Activated T-helper 1 cell treated with anti-CD3 and anti-CD28 coated beads, Interleukin-2, amount 50 U/mL, for 16 hours (primary cell): ENCODE data around the gene MYO5C.
"Not testable (repeated sequence)": the region's sequence is repeated elsewhere in the genome, so short reads cannot be mapped to it uniquely, and the experiment has no call there.

ENCODE experiments used
- DNase-seq, 2 donors: peaks; one replicate each; pipeline ENCODE4 v3.0.0-alpha.2; 2020; ENCODE audit warnings: low read depth in 1 of 2, low spot score in 1 of 2

The MYO5C gene

GRCh38 chr15:52180196-52180835 is 115.3 kb downstream of the MYO5C start:
- peak in 1 of 2 donors; percentile 29 for DNase-seq

- peak; percentile 79 for DNase-seq
Observed at GRCh38 chr15:52179278-52180195, 116.1 kb downstream of the MYO5C start.

- DNase-seq = no peak
Observed at GRCh38 chr15:52178765-52179164, 116.8 kb downstream of the MYO5C start.

- DNase-seq = no peak
Observed at GRCh38 chr15:52172869-52173268, 122.7 kb downstream of the MYO5C start.

- no peak for DNase-seq
Observed at GRCh38 chr15:52171807-52172206, 123.8 kb downstream of the MYO5C start.

GRCh38 chr15:52171386-52171785 is 124.2 kb downstream of the MYO5C start:
- no peak for DNase-seq

GRCh38 chr15:52170199-52170598 is 125.4 kb downstream of the MYO5C start:
- not testable (repeated sequence) for DNase-seq

- DNase-seq = not testable (repeated sequence)
Observed at GRCh38 chr15:52165494-52166131, 130.0 kb downstream of the MYO5C start.

- DNase-seq = no peak
Observed at GRCh38 chr15:52164631-52165265, 130.9 kb downstream of the MYO5C start.

GRCh38 chr15:52163321-52164190 is 132.0 kb downstream of the MYO5C start:
- no peak for DNase-seq

GRCh38 chr15:52162876-52163275 is 132.7 kb downstream of the MYO5C start:
- no peak for DNase-seq

GRCh38 chr15:52162260-52162659 is 133.3 kb downstream of the MYO5C start:
- DNase-seq = no peak

GRCh38 chr15:52161406-52161966 is 134.1 kb downstream of the MYO5C start:
- DNase-seq = no peak

GRCh38 chr15:52159645-52160044 is 136.0 kb downstream of the MYO5C start:
- no peak for DNase-seq

- no peak for DNase-seq
Observed at GRCh38 chr15:52158084-52158765, 137.4 kb downstream of the MYO5C start.

- no peak for DNase-seq
Observed at GRCh38 chr15:52155878-52156277, 139.7 kb downstream of the MYO5C start.

- DNase-seq = no peak
Observed at GRCh38 chr15:52154896-52155865, 140.4 kb downstream of the MYO5C start.
